Activated CD4-positive, alpha-beta T cell treated with anti-CD3 and anti-CD28 coated beads, Interleukin-2, amount 10 ng/mL, durations not matched to agents 7 days and 5 days (primary cell): ENCODE data around the gene LDB2. TPM values are rescaled to one million over a fixed set of nuclear protein-coding genes. Genes with fewer than 3 reads are reported as not detected.

Source experiments
- CTCF ChIA-PET: fragments of 350-600 bp; sonication (Branson Sonifier 250); formaldehyde crosslinking; loops from one replicate; lab custom pipeline; 2021; ENCODE audit warnings: antibody characterized with exemption; lab: Charles Lee
- POLR2A ChIA-PET: fragments of 350-600 bp; sonication (Branson Sonifier 250); formaldehyde crosslinking; loops from one replicate; lab custom pipeline; 2021; ENCODE audit warnings: antibody characterized with exemption; lab: Charles Lee
- DNase-seq: peaks from one replicate; pipeline ENCODE4 v3.0.0-alpha.2; 2020
- H3K27ac Mint-ChIP-seq: one replicate; pipeline ENCODE4 v1.8.0; 2021; ENCODE audit warnings: mild to moderate bottlenecking, moderate library complexity, mixed read lengths
- H3K27me3 Mint-ChIP-seq: one replicate; pipeline ENCODE4 v1.8.0; 2021; ENCODE audit warnings: mixed read lengths
- H3K36me3 Mint-ChIP-seq: one replicate; pipeline ENCODE4 v1.8.0; 2021; ENCODE audit warnings: low read depth, mixed read lengths
- H3K4me1 Mint-ChIP-seq: one replicate; pipeline ENCODE4 v1.8.0; 2021; ENCODE audit warnings: mixed read lengths
- H3K4me3 Mint-ChIP-seq: one replicate; pipeline ENCODE4 v1.8.0; 2021; ENCODE audit warnings: mild to moderate bottlenecking, moderate library complexity, mixed read lengths
- H3K9me3 Mint-ChIP-seq: one replicate; pipeline ENCODE4 v1.8.0; 2021; ENCODE audit warnings: mixed read lengths
- total RNA-seq, 2 experiments: library from RNA; stranded (reverse); gene quantifications; one replicate each; pipeline ENCODE4 v1.2.3, GENCODE V29; 2021

The LDB2 gene
- total RNA-seq, 2 experiments from 2014 or later: not detected

DNA sequence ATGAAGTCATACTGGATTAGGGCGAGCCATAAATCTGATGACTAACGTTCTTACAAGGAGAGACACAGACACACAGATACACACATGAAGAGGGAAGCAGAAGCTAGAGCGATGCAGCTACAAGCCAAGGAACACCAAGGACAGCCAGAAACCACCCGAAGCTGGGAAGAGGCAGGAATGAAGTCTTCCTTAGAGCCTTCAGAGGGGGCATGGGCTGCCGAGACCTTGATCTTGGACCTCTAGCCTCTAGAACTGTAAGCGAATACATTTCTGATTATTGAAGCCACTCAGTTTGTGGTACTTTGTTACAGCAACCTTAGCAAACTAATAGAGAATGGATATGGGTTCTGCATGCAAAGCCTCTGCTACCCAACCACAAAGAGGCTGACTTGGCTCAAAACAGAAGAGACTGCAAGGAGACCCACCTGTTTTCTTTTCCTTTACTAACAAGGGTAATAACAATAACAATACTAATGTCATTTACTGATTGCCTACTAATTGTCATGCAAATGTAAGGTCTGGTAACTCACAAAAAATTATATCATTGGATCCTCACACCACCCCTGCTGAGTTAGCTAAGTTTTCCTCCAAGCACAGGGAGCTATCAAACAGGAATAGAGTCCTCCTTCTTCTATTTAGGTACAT lies 10.1 kb upstream of the LDB2 start:
- no peak for DNase-seq
- Mint-ChIP-seq H3K27ac (no peak overlapping the region), H3K9me3 (no peaks in the 10 kb centered on the region), H3K4me1 (peaks cover 3% of the 10 kb centered on the region), H3K27me3 (peaks cover 2% of the 10 kb centered on the region), H3K36me3 (no peaks in the 10 kb centered on the region), H3K4me3 (no peak overlapping the region)
- CTCF ChIA-PET: no interaction called here
- POLR2A ChIA-PET: no interaction called here

DNA sequence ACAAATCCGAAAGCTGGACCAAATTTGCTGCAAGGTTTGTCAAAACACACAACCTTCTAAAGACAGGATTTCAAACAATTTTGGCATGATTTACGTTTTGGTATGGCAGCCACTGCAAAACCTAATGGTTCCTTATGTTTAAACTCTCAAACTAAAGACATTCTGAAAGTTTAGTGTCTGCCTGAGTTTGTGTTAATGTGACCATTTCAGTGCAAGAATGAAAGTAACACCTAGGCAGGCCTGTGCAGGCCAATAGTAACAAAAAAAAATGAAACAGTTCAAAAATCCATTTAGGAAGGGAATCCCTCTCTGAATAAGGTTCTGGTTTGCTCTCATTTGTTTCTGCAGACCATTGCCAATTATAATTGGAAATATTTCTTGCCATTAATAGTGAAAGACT lies 1.9 kb upstream of the LDB2 start:
- Mint-ChIP-seq H3K27ac (no peak overlapping the region), H3K4me1 (peaks cover 7% of the 10 kb centered on the region), H3K27me3 (peaks cover 26% of the 10 kb centered on the region), H3K9me3 (no peaks in the 10 kb centered on the region), H3K4me3 (no peak overlapping the region), H3K36me3 (no peaks in the 10 kb centered on the region)
- ChIA-PET CTCF (no interaction called here), POLR2A (no interaction called here)
- DNase-seq: no peak

DNA sequence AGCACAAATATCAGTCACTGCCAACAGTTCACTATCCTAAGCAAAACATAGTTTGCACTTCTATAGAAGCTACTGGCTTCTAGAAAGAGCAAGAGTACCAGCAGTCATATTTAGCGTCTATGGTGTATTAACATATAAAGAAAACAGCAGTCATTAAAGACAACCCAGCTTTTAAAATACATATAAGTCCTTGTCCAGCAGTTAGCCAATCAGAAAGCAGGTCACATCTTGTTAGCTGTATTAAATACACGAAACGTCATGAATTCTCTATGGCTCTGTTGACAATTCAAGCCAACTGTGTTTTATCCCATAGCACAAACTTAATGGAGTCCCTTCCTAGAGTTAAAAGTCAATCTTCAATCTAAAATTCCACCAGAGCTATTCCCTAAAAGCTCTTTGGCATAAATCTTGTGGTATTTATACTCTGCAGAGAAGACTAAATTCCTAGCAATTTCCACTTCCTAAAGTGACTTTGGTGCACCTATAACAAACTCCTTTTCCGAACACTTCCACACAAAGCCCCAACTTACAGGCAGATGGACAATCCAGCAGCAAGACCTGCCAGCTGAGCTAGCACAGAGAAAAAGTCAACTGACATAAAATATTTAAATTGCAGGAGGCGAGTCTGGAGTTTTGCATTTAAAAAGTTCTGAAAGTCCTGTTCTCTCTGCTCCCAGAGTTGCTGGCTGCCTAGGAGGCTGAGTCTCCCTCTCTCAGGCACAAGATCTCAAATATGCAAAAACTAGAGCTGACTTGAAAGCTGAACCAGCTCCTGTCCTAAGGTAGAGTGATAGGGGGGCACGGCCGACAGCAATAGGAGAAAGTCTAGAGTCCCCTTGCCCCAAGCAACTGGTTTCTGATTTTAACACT lies 1.3 kb downstream of the LDB2 start:
- ChIA-PET CTCF (interaction anchor here (1.4 kb wide), 1 partner anchor 15 kb away, joined by 4 read pairs; no protein-coding TSS in a partner anchor), POLR2A (no interaction called here)
- Mint-ChIP-seq H3K27ac (no peak overlapping the region), H3K4me3 (no peak overlapping the region), H3K27me3 (peaks cover 27% of the 10 kb centered on the region), H3K9me3 (no peaks in the 10 kb centered on the region), H3K36me3 (no peaks in the 10 kb centered on the region), H3K4me1 (peaks cover 29% of the 10 kb centered on the region)
- no peak for DNase-seq

DNA sequence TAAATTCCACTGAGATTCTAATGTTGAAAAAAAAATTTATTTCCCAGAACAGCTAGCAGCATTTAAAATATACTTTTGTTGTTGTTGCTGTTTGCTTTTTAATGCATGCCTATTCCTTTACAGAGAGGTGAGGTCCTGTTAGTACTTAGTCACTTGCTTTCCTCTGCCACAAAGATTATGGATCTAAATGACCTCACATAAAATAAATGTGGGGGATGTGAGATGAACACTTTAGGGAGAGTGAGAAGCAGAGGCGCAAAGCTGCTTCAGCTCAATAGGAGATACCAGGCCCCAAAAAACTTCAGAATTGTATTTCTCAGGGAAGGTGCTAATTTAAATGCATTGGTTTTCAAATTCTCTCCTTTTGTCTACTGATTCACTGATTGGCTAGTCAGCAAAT lies 4.0 kb downstream of the LDB2 start:
- no peaks in the 10 kb centered on the region for H3K9me3 Mint-ChIP-seq

DNA sequence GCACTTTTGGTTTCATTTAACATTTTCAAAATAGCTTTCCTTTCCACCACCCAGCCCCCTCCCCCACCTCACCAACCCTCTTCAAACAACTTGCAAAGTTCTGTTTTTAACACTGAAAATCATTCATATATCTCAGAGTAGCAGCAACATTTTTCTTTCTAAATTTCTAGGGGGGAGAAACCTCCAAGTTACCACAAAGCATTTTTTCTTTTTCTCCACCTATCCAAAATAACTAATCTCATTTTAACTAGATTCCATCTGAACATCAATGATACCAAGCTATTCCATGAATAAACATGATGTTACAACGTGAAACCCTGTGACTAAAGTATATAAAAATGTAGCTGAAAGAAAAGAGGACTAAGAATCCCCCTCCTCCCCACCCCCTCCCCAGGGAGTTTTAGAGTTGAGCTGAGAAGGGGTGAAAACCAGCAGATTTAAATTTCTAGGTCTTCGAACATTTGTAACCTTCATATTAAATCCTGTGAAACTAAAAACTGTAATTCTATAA lies 5.2 kb downstream of the LDB2 start:
- peak overlapping the region; percentile 42 for H3K4me3 Mint-ChIP-seq
- ChIA-PET CTCF (interaction anchor here (1.2 kb wide), 1 partner anchor 9 kb away, joined by 5 read pairs; no protein-coding TSS in a partner anchor), POLR2A (no interaction called here)
- H3K9me3 Mint-ChIP-seq: peaks cover 3% of the 10 kb centered on the region
- no peaks in the 10 kb centered on the region for H3K36me3 Mint-ChIP-seq
- DNase-seq: peak; percentile 26
- H3K4me1 Mint-ChIP-seq: peaks cover 48% of the 10 kb centered on the region
- peak overlapping the region; percentile 84 for H3K27ac Mint-ChIP-seq
- H3K27me3 Mint-ChIP-seq: peaks cover 19% of the 10 kb centered on the region

More for the DNA sequence above, 4.0 kb downstream of the LDB2 start:
- Mint-ChIP-seq H3K27me3 (peaks cover 27% of the 10 kb centered on the region), H3K4me3 (no peak overlapping the region), H3K27ac (no peak overlapping the region), H3K36me3 (no peaks in the 10 kb centered on the region), H3K4me1 (peaks cover 47% of the 10 kb centered on the region)
- DNase-seq: no peak
- POLR2A ChIA-PET: no interaction called here
- CTCF ChIA-PET: no interaction called here

DNA sequence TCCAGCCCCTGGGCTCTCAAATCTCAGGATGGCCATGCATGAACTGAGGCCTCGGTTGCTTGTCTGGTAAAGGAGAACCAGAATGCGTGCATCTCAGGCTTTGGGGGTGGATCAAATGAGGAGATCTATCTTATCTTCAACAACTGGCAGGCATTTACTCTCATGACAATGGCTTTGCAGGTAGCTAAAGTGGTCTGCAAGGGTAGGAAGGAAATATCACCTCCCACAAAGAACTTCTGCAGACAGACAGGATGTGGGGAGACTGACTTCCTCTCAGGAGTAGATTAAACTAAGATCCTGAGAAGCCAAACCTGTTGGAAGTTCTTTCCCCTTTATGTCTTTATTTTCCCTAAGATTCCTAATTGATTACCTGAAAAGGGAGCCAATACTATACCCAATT lies 7.8 kb downstream of the LDB2 start:
- Mint-ChIP-seq H3K27ac (peak overlapping the region; percentile 50), H3K9me3 (peaks cover 3% of the 10 kb centered on the region), H3K36me3 (no peaks in the 10 kb centered on the region), H3K4me3 (no peak overlapping the region), H3K27me3 (peaks cover 3% of the 10 kb centered on the region), H3K4me1 (peaks cover 45% of the 10 kb centered on the region)
- DNase-seq: peak; percentile 10
- POLR2A ChIA-PET: no interaction called here
- CTCF ChIA-PET: no interaction called here

DNA sequence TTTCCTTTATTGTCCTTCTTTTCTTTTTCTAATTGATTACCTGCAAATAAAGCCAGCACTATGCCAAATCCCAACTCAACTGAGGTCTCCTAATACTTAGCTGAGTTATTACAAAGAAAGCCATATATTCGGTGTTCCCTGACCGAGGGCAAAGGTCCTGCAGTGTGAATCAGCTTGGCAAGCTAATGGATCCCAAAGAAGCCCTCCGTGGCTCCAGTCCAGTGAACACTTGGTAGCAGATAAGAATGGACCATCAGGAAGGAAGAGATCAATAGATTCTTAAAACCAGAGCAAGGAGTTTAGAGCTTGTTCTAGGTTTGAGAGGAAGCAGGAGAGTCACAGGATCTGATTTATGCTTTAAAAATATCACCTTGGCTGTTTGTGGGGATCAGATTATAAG lies 8.5 kb downstream of the LDB2 start:
- DNase-seq: no peak
- Mint-ChIP-seq H3K4me1 (peaks cover 45% of the 10 kb centered on the region), H3K4me3 (no peak overlapping the region), H3K27me3 (no peaks in the 10 kb centered on the region), H3K36me3 (no peaks in the 10 kb centered on the region), H3K9me3 (peaks cover 3% of the 10 kb centered on the region), H3K27ac (peak overlapping the region; percentile 15)
- ChIA-PET POLR2A (no interaction called here), CTCF (no interaction called here)

DNA sequence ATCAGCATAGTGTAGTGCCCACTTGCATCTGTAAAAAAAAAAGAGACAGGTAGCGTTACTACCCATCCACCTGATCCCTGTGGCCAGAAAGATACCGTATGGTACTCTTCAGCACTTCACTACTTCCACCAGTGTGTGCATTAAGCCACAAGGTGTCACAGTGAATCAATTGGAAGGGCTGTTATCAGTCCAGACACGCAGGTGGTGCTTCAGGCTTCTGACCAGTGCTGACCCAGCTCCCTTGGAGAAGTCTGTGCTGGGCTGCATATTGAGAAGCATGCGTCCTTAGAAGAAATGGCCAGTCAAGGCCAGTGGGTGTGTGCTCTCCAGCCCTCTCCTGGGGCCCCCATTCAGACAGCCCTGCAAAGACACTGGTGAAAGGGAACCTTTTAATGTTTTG lies 10.6 kb downstream of the LDB2 start:
- Mint-ChIP-seq H3K36me3 (no peaks in the 10 kb centered on the region), H3K9me3 (peaks cover 3% of the 10 kb centered on the region), H3K4me1 (peaks cover 32% of the 10 kb centered on the region), H3K27ac (no peak overlapping the region), H3K27me3 (no peaks in the 10 kb centered on the region), H3K4me3 (no peak overlapping the region)
- ChIA-PET POLR2A (no interaction called here), CTCF (no interaction called here)
- DNase-seq: no peak

DNA sequence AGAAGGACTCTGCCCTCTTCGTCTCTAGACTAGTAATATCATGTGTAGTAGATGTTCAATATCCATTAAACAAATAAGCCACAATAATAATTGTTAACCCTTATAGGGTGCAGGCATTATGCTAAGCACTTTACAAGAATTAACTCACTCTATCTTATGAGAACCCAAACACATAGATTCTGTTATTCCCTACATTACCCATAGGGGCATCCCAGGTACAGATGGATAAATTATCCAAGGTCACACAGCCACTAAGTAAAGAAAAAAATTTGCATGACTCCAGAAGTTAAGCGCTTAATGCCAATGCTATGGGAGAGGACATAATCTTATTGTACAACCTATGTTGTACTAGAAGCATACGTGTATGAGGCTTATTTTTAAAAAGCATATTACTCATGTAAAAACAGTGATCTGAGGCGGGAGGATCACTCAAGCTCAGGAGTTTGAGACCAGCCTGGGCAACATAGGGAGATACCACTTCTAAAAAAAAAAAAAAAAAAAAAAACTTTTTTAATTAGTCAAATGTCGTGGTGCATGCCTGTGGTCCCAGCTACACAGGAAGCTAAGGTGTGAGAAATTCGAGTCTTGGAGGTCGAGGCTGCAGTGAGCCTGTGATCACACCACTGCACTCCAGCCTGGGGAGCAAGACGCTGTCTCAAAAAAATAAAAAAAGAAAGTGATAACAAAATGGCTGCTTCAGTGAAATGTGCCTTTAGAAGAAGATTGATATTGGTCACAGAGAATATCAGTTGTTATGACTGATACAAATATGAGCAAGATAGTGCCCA lies 13.6 kb downstream of the LDB2 start:
- POLR2A ChIA-PET: interaction anchor here (0.5 kb wide), 1 partner anchor 265 kb away, joined by 6 read pairs; no protein-coding TSS in a partner anchor

DNA sequence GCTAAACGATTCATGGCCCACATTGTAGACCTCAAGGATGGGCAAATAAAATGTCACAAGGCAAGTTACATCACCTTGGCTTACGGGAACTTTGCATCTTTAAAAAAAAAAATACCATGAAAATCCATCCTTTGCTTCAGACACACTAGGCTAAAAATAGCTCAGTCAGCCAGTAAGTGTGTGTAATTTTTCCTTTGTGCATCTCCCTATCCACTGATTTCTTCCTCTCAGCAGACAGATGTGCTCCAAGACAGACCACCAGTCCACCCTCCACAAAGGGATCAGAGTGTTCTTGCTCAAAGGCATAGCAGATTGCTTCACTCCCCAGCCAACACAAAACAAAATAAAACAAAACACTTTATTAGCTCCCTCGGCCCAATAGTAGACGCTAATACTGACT lies 14.6 kb downstream of the LDB2 start:
- DNase-seq: no peak

More for the DNA sequence above, 13.6 kb downstream of the LDB2 start:
- DNase-seq: no peak
- H3K36me3 Mint-ChIP-seq: no peaks in the 10 kb centered on the region
- peaks cover 9% of the 10 kb centered on the region for H3K4me1 Mint-ChIP-seq
- no peaks in the 10 kb centered on the region for H3K27me3 Mint-ChIP-seq
- no peak overlapping the region for H3K4me3 Mint-ChIP-seq
- H3K9me3 Mint-ChIP-seq: peaks cover 3% of the 10 kb centered on the region
- CTCF ChIA-PET: interaction anchor here (1.1 kb wide), 1 partner anchor 8 kb away, joined by 3 read pairs; no protein-coding TSS in a partner anchor
- no peak overlapping the region for H3K27ac Mint-ChIP-seq

DNA sequence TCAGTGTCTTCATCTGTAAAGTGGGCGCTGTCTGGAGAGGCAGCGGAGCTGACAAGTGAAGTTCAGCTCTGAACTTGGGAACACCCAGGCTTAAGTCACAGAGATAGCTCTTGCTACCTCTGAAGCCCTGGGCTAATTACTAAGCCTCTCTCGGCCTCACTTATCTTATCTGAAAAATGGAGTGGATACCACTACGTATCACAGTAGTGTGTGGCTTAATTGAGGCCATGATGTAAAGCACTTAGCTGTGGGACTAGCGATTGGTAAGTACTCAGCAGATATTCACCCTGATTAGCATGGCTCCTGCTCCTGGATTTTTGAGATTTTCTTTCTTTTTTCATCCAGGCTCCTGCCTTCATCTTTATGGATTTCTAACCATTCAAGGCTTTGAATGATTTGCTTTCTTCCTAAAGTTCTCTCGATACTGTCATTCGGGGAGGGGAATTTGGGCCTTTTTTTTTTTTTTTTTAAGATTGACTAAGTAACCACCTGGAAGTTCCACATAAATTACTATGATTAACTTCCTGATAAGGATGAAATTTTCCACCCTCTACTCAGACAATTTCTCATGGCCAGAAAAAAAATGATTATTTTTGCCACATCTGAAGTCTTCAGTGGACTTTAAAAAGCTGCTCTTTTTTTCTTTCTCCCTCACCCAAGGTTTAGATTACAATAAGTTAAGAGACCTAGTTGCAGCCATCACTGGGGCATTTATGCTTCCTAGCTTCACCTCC lies 17.1 kb downstream of the LDB2 start:
- CTCF ChIA-PET: interaction anchor here (1.6 kb wide), 1 partner anchor 16 kb away, joined by 4 read pairs; no protein-coding TSS in a partner anchor
- H3K27ac Mint-ChIP-seq: no peak overlapping the region

More for the DNA sequence above, 14.6 kb downstream of the LDB2 start:
- H3K27ac Mint-ChIP-seq: no peak overlapping the region
- H3K4me3 Mint-ChIP-seq: no peak overlapping the region
- H3K4me1 Mint-ChIP-seq: peaks cover 2% of the 10 kb centered on the region
- H3K27me3 Mint-ChIP-seq: no peaks in the 10 kb centered on the region
- no peaks in the 10 kb centered on the region for H3K9me3 Mint-ChIP-seq
- CTCF ChIA-PET: no interaction called here
- POLR2A ChIA-PET: interaction anchor here (0.5 kb wide), 1 partner anchor 264 kb away, joined by 6 read pairs; no protein-coding TSS in a partner anchor
- H3K36me3 Mint-ChIP-seq: no peaks in the 10 kb centered on the region

DNA sequence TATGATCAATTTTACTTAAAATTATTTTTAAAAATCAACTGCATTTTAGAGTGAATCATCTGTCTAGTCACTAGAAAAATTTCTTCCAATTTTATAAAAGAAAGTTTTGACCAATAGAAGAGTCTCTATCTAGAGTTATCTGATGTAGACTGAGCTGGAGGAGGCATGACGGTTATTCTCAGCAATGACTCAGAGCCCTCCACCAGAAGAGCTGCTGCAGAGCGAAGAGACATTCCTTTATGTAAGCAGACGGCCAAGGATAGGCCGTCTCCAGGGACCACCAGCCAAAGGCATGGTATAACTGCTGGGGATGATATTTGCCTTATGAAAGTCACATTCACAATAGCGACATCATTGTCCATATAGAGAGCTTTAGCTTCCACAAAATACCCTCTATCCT lies 23.0 kb downstream of the LDB2 start:
- Mint-ChIP-seq H3K9me3 (no peaks in the 10 kb centered on the region), H3K4me1 (no peaks in the 10 kb centered on the region), H3K4me3 (no peak overlapping the region), H3K27me3 (peaks cover 9% of the 10 kb centered on the region), H3K36me3 (no peaks in the 10 kb centered on the region), H3K27ac (no peak overlapping the region)
- ChIA-PET CTCF (no interaction called here), POLR2A (no interaction called here)
- no peak for DNase-seq

More for the DNA sequence above, 17.1 kb downstream of the LDB2 start:
- Mint-ChIP-seq H3K4me1 (peaks cover 2% of the 10 kb centered on the region), H3K36me3 (no peaks in the 10 kb centered on the region), H3K4me3 (no peak overlapping the region), H3K27me3 (no peaks in the 10 kb centered on the region), H3K9me3 (no peaks in the 10 kb centered on the region)
- no peak for DNase-seq
- POLR2A ChIA-PET: no interaction called here
